Measurements from ENCODE around the gene MVK. TPM values are rescaled to one million over a fixed set of nuclear protein-coding genes. Genes with fewer than 3 reads are reported as not detected.

The MVK gene
- total and polyA plus RNA-seq, 2 of the 4 experiments (the other 2 are of a cell fraction) = 6.6 to 11.5 TPM

DNA sequence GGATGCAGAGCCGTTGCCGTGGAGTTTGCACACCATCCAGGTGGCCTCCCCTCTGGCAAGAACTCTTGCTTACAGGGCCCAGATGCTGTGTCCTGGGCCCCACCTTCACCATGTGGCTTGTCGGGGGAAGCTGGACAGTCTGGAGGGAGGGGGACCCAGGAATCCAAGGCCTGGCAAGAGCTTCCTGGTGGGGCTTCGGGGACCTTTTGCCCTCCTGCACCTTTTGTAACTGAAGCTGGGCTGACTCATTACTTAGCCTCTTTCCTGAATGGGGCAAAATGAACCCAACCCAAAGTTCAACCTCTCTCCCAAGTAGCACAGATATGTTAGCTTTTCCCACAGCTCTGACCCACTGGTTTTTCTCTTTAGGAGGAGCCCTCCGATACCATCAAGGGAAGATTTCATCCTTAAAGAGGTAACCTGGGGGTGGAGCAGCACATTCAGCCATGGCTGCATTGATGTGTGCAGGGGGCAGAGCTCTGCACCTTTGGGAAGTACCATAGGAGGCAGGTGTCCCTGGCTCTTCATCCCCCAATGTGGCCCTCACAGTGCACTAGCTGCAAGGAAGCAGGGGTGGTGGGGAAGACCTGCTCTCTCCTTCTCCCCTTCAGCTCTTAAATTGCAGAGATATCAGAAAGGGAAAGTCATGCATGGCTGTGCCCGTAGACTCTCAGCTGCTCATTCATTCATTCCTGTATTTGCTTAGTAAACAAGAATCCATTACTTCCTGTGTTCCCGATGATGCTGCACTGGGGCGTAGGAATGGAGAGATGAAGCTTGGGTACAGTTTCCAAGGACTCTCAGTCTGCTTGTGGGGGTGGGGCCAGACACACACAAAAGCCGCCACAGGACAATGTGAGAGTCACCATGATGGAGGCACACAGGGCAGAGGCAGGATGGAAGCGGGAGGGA is 13.0 kb downstream of the MVK start (continued):
- TF ChIP-seq RAD21 (IDR thresholded peaks at IDR 0.05; ENCODE audit: low read length) (no peak), CHD1 (IDR thresholded peaks at IDR 0.05; ENCODE audit: low read depth, low read length) (no peak)

- ChIA-PET POLR2A (ENCODE audit: unreplicated experiment) (no interaction called here), CTCF (interaction anchor here (1.9 kb wide), 1 partner anchor 10 kb away, joined by 9 read pairs; no protein-coding TSS in a partner anchor)
- H4K91ac ChIP-seq (ENCODE audit: insufficient read depth, low read depth, low read length) = no peak overlapping the region
- H3K4ac ChIP-seq (ENCODE audit: low read depth, low read length) = no peak overlapping the region
- intact Hi-C loops (cut with micrococcal nuclease) = no loop called here
- no peak for DNase-seq
- no peak overlapping the region for H3K56ac ChIP-seq (ENCODE audit: extremely low read depth, insufficient read depth, low read length)
- H3K18ac ChIP-seq (ENCODE audit: low read depth, low read length) = no peak overlapping the region
- H3K36me3 ChIP-seq (ENCODE audit: control insufficient read depth, insufficient read depth, low read length) = no peaks in the 10 kb centered on the region
- H2BK15ac ChIP-seq (ENCODE audit: low read depth, low read length) = no peak overlapping the region
- H2BK5ac ChIP-seq (ENCODE audit: low read depth, low read length, poor library complexity, severe bottlenecking) = no peak overlapping the region
- no peak overlapping the region for H3K9ac ChIP-seq (ENCODE audit: low read depth, low read length)
- H2AFZ ChIP-seq (replicated peaks; ENCODE audit: low read length, poor library complexity) = no peak overlapping the region
- H4K8ac ChIP-seq (ENCODE audit: low read depth in 2 of 2, low read length in 2 of 2) = no peak overlapping the region
- H3K79me1 ChIP-seq (ENCODE audit: low read depth in 1 of 2, low read length in 2 of 2) = no peaks in the 10 kb centered on the region
- TF ChIP-seq FOS (IDR thresholded peaks at IDR 0.05; ENCODE audit: low read depth, low read length) (no peak), CEBPB (IDR thresholded peaks at IDR 0.05; ENCODE audit: low read depth, low read length) (no peak), MAZ (IDR thresholded peaks at IDR 0.05; ENCODE audit: borderline replicate concordance, low read depth, low read length) (no peak), RFX5 (IDR thresholded peaks at IDR 0.05; ENCODE audit: low read depth, low read length) (no peak), BHLHE40 (IDR thresholded peaks at IDR 0.05; ENCODE audit: low read depth, low read length) (no peak), CTCF (conservative IDR thresholded peaks at IDR 0.05; ENCODE audit: low read depth, low read length) (no peak), RCOR1 (IDR thresholded peaks at IDR 0.05; ENCODE audit: insufficient replicate concordance, low read length) (no peak)
- TF ChIP-seq, protein P1, sequence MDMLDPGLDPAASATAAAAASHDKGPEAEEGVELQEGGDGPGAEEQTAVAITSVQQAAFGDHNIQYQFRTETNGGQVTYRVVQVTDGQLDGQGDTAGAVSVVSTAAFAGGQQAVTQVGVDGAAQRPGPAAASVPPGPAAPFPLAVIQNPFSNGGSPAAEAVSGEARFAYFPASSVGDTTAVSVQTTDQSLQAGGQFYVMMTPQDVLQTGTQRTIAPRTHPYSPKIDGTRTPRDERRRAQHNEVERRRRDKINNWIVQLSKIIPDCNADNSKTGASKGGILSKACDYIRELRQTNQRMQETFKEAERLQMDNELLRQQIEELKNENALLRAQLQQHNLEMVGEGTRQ (IDR thresholded peaks at IDR 0.05; ENCODE audit: low read depth, low read length) = no peak
- no peaks in the 10 kb centered on the region for H3K4me1 ChIP-seq (ENCODE audit: control insufficient read depth, insufficient read depth, low read length)
- H4K20me1 ChIP-seq (ENCODE audit: insufficient read depth, low read length) = no peaks in the 10 kb centered on the region
- BruUV-seq (replicated peaks) = no TSS peak
- dilution Hi-C loops (cut with HindIII; ENCODE audit: low sequenced_read_pairs, unreplicated experiment) = no loop called here
- no peak overlapping the region for H3K23ac ChIP-seq (ENCODE audit: low read depth, low read length)
- H4K5ac ChIP-seq (ENCODE audit: low read depth, low read length) = no peak overlapping the region
- H2AK5ac ChIP-seq (ENCODE audit: low read depth, low read length) = no peak overlapping the region
- H3K14ac ChIP-seq (replicated peaks; ENCODE audit: low read depth, low read length) = no peak overlapping the region
- no peak for ATAC-seq (ENCODE audit: low read depth)
- no peak overlapping the region for H3K27ac ChIP-seq (ENCODE audit: insufficient read depth, low read length)
- H3K4me3 ChIP-seq (ENCODE audit: insufficient read depth, low read depth, low read length) = no peak overlapping the region
- no peaks in the 10 kb centered on the region for H3K9me3 ChIP-seq (ENCODE audit: control insufficient read depth, insufficient read depth, low read length)
- no peak overlapping the region for H3K4me2 ChIP-seq (ENCODE audit: low read depth, low read length)
- no peaks in the 10 kb centered on the region for H3K27me3 ChIP-seq (ENCODE audit: control insufficient read depth, insufficient read depth, low read length)
- H3K9me1 ChIP-seq (ENCODE audit: insufficient read depth, low read length) = 0 out of 2 replicates have a peak, but pooled peaks cover 4% of the 10 kb centered on the region
- no peak overlapping the region for H2AK9ac ChIP-seq (replicated peaks; ENCODE audit: low read depth, low read length, poor library complexity)
- WGBS, 2 experiments (ENCODE audit: extremely low coverage in 2 of 2, insufficient read length in 1 of 2) = 97% methylated on average over 9 of the region's 18 CpGs; no CpG with 5 or more reads in 1 of the 2 experiments
- H2BK20ac ChIP-seq (ENCODE audit: low read depth, low read length) = no peak overlapping the region
- H2BK120ac ChIP-seq (ENCODE audit: low read depth, low read length) = no peak overlapping the region
- in situ Hi-C loops (cut with MboI; ENCODE audit: low sequenced_read_pairs) = no loop called here
Observed at GRCh38 chr12:109587921-109588320, 14.3 kb downstream of the MVK start.
